ENCODE results near the gene KLHL2. TPM values are rescaled to one million over a fixed set of nuclear protein-coding genes. Genes with fewer than 3 reads are reported as not detected.
A peak's percentile ranks its signal among the peaks of the same experiment; 100 is the strongest.

Gene KLHL2
- total RNA-seq, 2 experiments from 2014 or later, result 36.8 to 39.2 TPM

- Mint-ChIP-seq H3K4me3 (no peak overlapping the region), H3K36me3 (ENCODE audit: low read depth) (peaks cover 32% of the 10 kb centered on the region), H3K27me3 (ENCODE audit: low read depth) (no peaks in the 10 kb centered on the region), H3K9me3 (no peaks in the 10 kb centered on the region), H3K4me1 (ENCODE audit: low read depth) (peaks cover 9% of the 10 kb centered on the region), H3K27ac (no peak overlapping the region)
- CTCF ChIA-PET, result no interaction called here
- intact Hi-C loops (cut with micrococcal nuclease), result no loop called here
- DNase-seq, result no peak
These were observed 101.2 kb downstream of the KLHL2 start for GRCh38 chr4:165308606-165309005.

- Mint-ChIP-seq H3K4me1 (ENCODE audit: low read depth) (peaks cover 6% of the 10 kb centered on the region), H3K27ac (no peak overlapping the region), H3K36me3 (ENCODE audit: low read depth) (peaks cover 35% of the 10 kb centered on the region), H3K4me3 (no peak overlapping the region), H3K27me3 (ENCODE audit: low read depth) (no peaks in the 10 kb centered on the region), H3K9me3 (no peaks in the 10 kb centered on the region)
- DNase-seq, result no peak
- CTCF ChIA-PET, result interaction anchor here (0.6 to 1.3 kb wide), 3 partner anchors 36 to 196 kb away, joined by 3 to 4 read pairs (median 3); partner anchors contain the start of gene TMEM192
- intact Hi-C loops (cut with micrococcal nuclease), result no loop called here
These were observed 102.1 kb downstream of the KLHL2 start for GRCh38 chr4:165309456-165309855.

GRCh38 chr4:165312506-165312905, 105.1 kb downstream of the KLHL2 start:
- intact Hi-C loops (cut with micrococcal nuclease), result no loop called here
- Mint-ChIP-seq H3K27me3 (ENCODE audit: low read depth) (no peaks in the 10 kb centered on the region), H3K27ac (no peak overlapping the region), H3K36me3 (ENCODE audit: low read depth) (peaks cover 35% of the 10 kb centered on the region), H3K4me1 (ENCODE audit: low read depth) (peaks cover 6% of the 10 kb centered on the region), H3K9me3 (no peaks in the 10 kb centered on the region), H3K4me3 (no peak overlapping the region)
- DNase-seq, result no peak
- CTCF ChIA-PET, result no interaction called here

- no peaks in the 10 kb centered on the region for H3K27me3 Mint-ChIP-seq (ENCODE audit: low read depth)
- no peak overlapping the region for H3K27ac Mint-ChIP-seq
- intact Hi-C loops (cut with micrococcal nuclease), result no loop called here
- CTCF ChIA-PET, result interaction anchor here (0.6 kb wide), 2 partner anchors 63 to 145 kb away, joined by 4 read pairs; no protein-coding TSS in a partner anchor
- peaks cover 11% of the 10 kb centered on the region for H3K36me3 Mint-ChIP-seq (ENCODE audit: low read depth)
- DNase-seq, result no peak
- no peaks in the 10 kb centered on the region for H3K4me1 Mint-ChIP-seq (ENCODE audit: low read depth)
- no peak overlapping the region for H3K4me3 Mint-ChIP-seq
- no peaks in the 10 kb centered on the region for H3K9me3 Mint-ChIP-seq
These were observed 111.7 kb downstream of the KLHL2 start for GRCh38 chr4:165319030-165319429.

- Mint-ChIP-seq H3K36me3 (ENCODE audit: low read depth) (peaks cover 6% of the 10 kb centered on the region), H3K4me3 (no peak overlapping the region), H3K27me3 (ENCODE audit: low read depth) (no peaks in the 10 kb centered on the region), H3K9me3 (no peaks in the 10 kb centered on the region), H3K4me1 (ENCODE audit: low read depth) (no peaks in the 10 kb centered on the region), H3K27ac (no peak overlapping the region)
- DNase-seq, result no peak
- intact Hi-C loops (cut with micrococcal nuclease), result no loop called here
- CTCF ChIA-PET, result interaction anchor here (0.6 to 1.2 kb wide), 2 partner anchors 13 to 63 kb away, joined by 3 to 4 read pairs; no protein-coding TSS in a partner anchor
These were observed 112.1 kb downstream of the KLHL2 start for GRCh38 chr4:165319509-165319908.

- DNase-seq, result no peak
- no peak overlapping the region for H3K4me3 Mint-ChIP-seq
- no peak overlapping the region for H3K27ac Mint-ChIP-seq
- CTCF ChIA-PET, result no interaction called here
- no peaks in the 10 kb centered on the region for H3K27me3 Mint-ChIP-seq (ENCODE audit: low read depth)
- H3K4me1 Mint-ChIP-seq (ENCODE audit: low read depth), result peaks cover 14% of the 10 kb centered on the region
- intact Hi-C loops (cut with micrococcal nuclease), result no loop called here
- no peaks in the 10 kb centered on the region for H3K36me3 Mint-ChIP-seq (ENCODE audit: low read depth)
- no peaks in the 10 kb centered on the region for H3K9me3 Mint-ChIP-seq
These were observed 117.0 kb downstream of the KLHL2 start for GRCh38 chr4:165324236-165324917.

- CTCF ChIA-PET, result no interaction called here
- Mint-ChIP-seq H3K9me3 (no peaks in the 10 kb centered on the region), H3K36me3 (ENCODE audit: low read depth) (peaks cover 3% of the 10 kb centered on the region), H3K27ac (no peak overlapping the region), H3K27me3 (ENCODE audit: low read depth) (no peaks in the 10 kb centered on the region), H3K4me1 (ENCODE audit: low read depth) (peaks cover 18% of the 10 kb centered on the region), H3K4me3 (no peak overlapping the region)
- no peak for DNase-seq
- intact Hi-C loops (cut with micrococcal nuclease), result loop anchor here (5.0 kb wide), 1 partner anchor 33 kb away; no protein-coding TSS in a partner anchor
These were observed 117.5 kb downstream of the KLHL2 start for GRCh38 chr4:165324918-165325304.

- Mint-ChIP-seq H3K4me3 (peak overlapping the region; percentile 4), H3K9me3 (no peaks in the 10 kb centered on the region), H3K36me3 (ENCODE audit: low read depth) (peaks cover 10% of the 10 kb centered on the region), H3K27me3 (ENCODE audit: low read depth) (no peaks in the 10 kb centered on the region), H3K27ac (no peak overlapping the region), H3K4me1 (ENCODE audit: low read depth) (peaks cover 27% of the 10 kb centered on the region)
- peak; percentile 38 for DNase-seq
- CTCF ChIA-PET, result interaction anchor here (0.5 to 2.1 kb wide), 3 partner anchors 9 to 195 kb away, joined by 3 to 5 read pairs (median 3); no protein-coding TSS in a partner anchor
- intact Hi-C loops (cut with micrococcal nuclease), result loop anchor here (2.0 to 5.0 kb wide), 3 partner anchors 34 to 1831 kb away; partner anchors contain the start of gene TMA16
These were observed 118.6 kb downstream of the KLHL2 start for GRCh38 chr4:165325732-165326512.

- Mint-ChIP-seq H3K27me3 (ENCODE audit: low read depth) (no peaks in the 10 kb centered on the region), H3K36me3 (ENCODE audit: low read depth) (peaks cover 18% of the 10 kb centered on the region), H3K9me3 (no peaks in the 10 kb centered on the region), H3K4me1 (ENCODE audit: low read depth) (peaks cover 36% of the 10 kb centered on the region), H3K4me3 (no peak overlapping the region), H3K27ac (no peak overlapping the region)
- DNase-seq, result peak; percentile 31
- intact Hi-C loops (cut with micrococcal nuclease), result loop anchor here (1.0 to 5.0 kb wide), 10 partner anchors 25 to 1832 kb away; partner anchors contain the start of genes TMA16 and TMEM192
- CTCF ChIA-PET, result interaction anchor here (2.1 kb wide), 1 partner anchor 196 kb away, joined by 5 read pairs; no protein-coding TSS in a partner anchor
These were observed 119.5 kb downstream of the KLHL2 start for GRCh38 chr4:165326831-165327210.

GRCh38 chr4:165327211-165328100, 120.1 kb downstream of the KLHL2 start, which contains the start of gene MSMO1:
Gene MSMO1 (plus strand): TSS chr4:165327669. CDS start chr4:165333371, 5,702 bp downstream.
- no peaks in the 10 kb centered on the region for H3K27me3 Mint-ChIP-seq (ENCODE audit: low read depth)
- no peak within 1 kb of the TSS for H3K27ac Mint-ChIP-seq
- H3K4me1 Mint-ChIP-seq (ENCODE audit: low read depth), result peaks cover 42% of the 10 kb centered on the region
- intact Hi-C loops (cut with micrococcal nuclease), result loop anchor here (1.0 to 5.0 kb wide), 10 partner anchors 25 to 1833 kb away; partner anchors contain the start of genes TMA16 and TMEM192
- H3K4me3 Mint-ChIP-seq, result no peak within 1 kb of the TSS
- CTCF ChIA-PET, result interaction anchor here (2.1 kb wide), 1 partner anchor 197 kb away, joined by 5 read pairs; no protein-coding TSS in a partner anchor
- H3K36me3 Mint-ChIP-seq (ENCODE audit: low read depth), result peaks cover 24% of the 10 kb centered on the region
- H3K9me3 Mint-ChIP-seq, result no peaks in the 10 kb centered on the region
- DNase-seq, result peak; percentile 99

- no peak for DNase-seq
These were observed 120.7 kb downstream of the KLHL2 start for GRCh38 chr4:165328101-165328425.

More at GRCh38 chr4:165328101-165328425, 120.7 kb downstream of the KLHL2 start:
- CTCF ChIA-PET, result no interaction called here
- H3K4me1 Mint-ChIP-seq (ENCODE audit: low read depth), result peaks cover 46% of the 10 kb centered on the region
- no peak overlapping the region for H3K27ac Mint-ChIP-seq
- intact Hi-C loops (cut with micrococcal nuclease), result loop anchor here (5.0 kb wide), 1 partner anchor 36 kb away; no protein-coding TSS in a partner anchor
- H3K9me3 Mint-ChIP-seq, result no peaks in the 10 kb centered on the region
- no peaks in the 10 kb centered on the region for H3K27me3 Mint-ChIP-seq (ENCODE audit: low read depth)
- peaks cover 24% of the 10 kb centered on the region for H3K36me3 Mint-ChIP-seq (ENCODE audit: low read depth)
- H3K4me3 Mint-ChIP-seq, result no peak overlapping the region
